ENCODE measurements around the gene BMP4.

The BMP4 gene

DNA sequence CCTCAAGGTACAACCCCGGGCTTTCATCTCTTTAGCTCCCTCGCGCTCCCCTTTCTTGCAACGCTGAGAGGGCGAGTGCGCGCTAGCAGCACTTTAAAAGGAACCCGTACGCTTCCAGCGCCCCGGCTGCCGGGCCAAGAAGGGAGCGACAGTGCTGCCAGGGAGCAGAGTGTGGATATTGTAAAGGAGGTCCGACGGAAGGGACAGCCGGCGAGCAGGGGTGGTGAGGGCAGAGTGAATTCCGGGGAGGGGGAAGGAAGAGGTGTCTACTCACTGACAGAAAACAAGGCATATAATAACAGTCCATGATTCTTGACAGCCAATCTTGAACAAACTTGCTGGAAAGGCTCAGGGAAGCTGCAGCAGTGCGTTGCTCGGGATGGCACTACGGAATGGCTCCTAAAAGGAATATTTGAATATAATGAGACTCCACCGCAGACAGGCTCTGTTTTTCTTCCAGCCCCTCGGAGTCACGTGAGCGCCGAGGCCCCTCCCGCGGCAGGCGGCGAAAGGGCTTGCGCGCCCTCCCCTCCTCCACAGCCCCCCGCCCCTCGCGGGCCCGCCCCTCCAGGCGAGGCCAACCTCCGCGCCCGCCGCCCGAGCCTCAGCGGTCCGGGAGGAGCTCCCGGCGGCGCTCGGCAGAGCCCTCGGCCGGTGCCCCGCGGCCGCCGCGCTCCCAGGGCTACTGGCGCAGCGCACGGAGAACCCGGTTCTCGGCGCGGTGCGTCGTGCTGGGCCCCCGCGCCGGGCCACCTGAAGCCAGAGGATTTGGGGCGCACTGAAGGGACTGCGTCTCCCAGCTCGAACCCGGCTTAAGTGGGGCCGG, 3.4 kb downstream of the BMP4 start:
- WGBS, 2 experiments (ENCODE audit: insufficient coverage in 2 of 2), result 0% methylated on average over 30 to 48 of the region's 72 CpGs
- Histone ChIP-seq H3K27ac (ENCODE audit: low read depth, low read length, severe bottlenecking) (peak overlapping the region; percentile 60), H3K4me3 (ENCODE audit: extremely low read depth, insufficient read depth, low read length, poor library complexity, severe bottlenecking) (peak overlapping the region; percentile 93), H3K4me1 (ENCODE audit: control insufficient read depth, insufficient read depth, low read length, poor library complexity, severe bottlenecking) (peaks cover 27% of the 10 kb centered on the region), H3K36me3 (ENCODE audit: control insufficient read depth, insufficient read depth, low read length) (peaks cover 64% of the 10 kb centered on the region), H3K9me3 (ENCODE audit: control insufficient read depth, low read length) (no peaks in the 10 kb centered on the region)

DNA sequence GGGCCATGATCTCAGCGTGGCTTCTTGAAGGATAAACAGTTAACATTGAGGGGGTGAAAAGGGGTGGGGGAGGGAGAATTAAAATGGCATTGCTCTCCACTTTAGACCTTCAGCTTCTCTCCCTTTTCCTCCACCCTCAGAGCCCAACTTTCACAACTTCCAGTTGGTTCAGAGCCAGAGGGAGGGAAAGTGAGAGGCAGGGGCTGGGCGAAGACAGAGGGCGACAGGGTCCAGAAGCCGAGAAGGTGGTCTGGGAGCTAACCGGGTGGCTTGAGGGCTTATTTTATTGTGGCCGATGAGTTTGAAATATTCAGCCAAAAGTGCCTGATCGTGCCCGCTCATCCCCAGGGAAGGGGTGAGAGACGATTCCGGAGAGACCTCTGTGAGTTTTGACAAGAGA, 4.1 kb downstream of the BMP4 start:
- 5 to 8% methylated on average over 4 to 9 of the region's 10 CpGs for WGBS, 2 experiments (ENCODE audit: insufficient coverage in 2 of 2)
- peak overlapping the region; percentile 60 for H3K27ac ChIP-seq (ENCODE audit: low read depth, low read length, severe bottlenecking)
- peak overlapping the region; percentile 93 for H3K4me3 ChIP-seq (ENCODE audit: extremely low read depth, insufficient read depth, low read length, poor library complexity, severe bottlenecking)
- no peaks in the 10 kb centered on the region for H3K9me3 ChIP-seq (ENCODE audit: control insufficient read depth, low read length)
- H3K36me3 ChIP-seq (ENCODE audit: control insufficient read depth, insufficient read depth, low read length), result peaks cover 64% of the 10 kb centered on the region
- H3K4me1 ChIP-seq (ENCODE audit: control insufficient read depth, insufficient read depth, low read length, poor library complexity, severe bottlenecking), result peaks cover 28% of the 10 kb centered on the region

DNA sequence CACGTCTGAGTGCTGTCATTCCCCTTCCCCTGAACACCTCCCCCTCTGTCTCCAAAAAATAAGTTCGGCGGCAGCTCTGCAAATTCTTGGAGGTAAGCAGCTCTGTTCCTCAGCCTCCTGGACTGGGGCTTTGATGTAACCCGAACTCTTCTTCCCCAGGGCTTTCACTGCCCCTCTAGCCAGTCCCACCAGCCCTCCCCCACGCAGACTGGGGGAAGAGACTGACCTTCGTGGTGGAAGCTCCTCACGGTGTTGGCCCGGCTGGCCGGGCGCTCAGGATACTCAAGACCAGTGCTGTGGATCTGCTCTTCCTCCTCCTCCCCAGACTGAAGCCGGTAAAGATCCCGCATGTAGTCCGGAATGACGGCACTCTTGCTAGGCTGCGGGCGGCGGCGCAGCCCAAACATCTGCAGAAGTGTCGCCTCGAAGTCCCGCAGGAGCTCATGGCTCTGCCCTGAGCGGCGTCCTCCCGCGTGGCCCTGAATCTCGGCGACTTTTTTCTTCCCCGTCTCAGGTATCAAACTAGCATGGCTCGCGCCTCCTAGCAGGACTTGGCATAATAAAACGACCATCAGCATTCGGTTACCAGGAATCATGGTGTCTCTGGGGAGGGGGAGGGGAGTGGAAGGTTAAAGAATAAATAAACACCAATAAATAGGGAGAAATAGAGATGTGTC, 4.9 kb downstream of the BMP4 start:
- H3K9me3 ChIP-seq (ENCODE audit: control insufficient read depth, low read length), result no peaks in the 10 kb centered on the region
- peak overlapping the region; percentile 93 for H3K4me3 ChIP-seq (ENCODE audit: extremely low read depth, insufficient read depth, low read length, poor library complexity, severe bottlenecking)
- peaks cover 28% of the 10 kb centered on the region for H3K4me1 ChIP-seq (ENCODE audit: control insufficient read depth, insufficient read depth, low read length, poor library complexity, severe bottlenecking)
- H3K36me3 ChIP-seq (ENCODE audit: control insufficient read depth, insufficient read depth, low read length), result peaks cover 64% of the 10 kb centered on the region
- peak overlapping the region; percentile 60 for H3K27ac ChIP-seq (ENCODE audit: low read depth, low read length, severe bottlenecking)
- 3 to 5% methylated on average over 22 to 25 of the region's 32 CpGs for WGBS, 2 experiments (ENCODE audit: insufficient coverage in 2 of 2)

DNA sequence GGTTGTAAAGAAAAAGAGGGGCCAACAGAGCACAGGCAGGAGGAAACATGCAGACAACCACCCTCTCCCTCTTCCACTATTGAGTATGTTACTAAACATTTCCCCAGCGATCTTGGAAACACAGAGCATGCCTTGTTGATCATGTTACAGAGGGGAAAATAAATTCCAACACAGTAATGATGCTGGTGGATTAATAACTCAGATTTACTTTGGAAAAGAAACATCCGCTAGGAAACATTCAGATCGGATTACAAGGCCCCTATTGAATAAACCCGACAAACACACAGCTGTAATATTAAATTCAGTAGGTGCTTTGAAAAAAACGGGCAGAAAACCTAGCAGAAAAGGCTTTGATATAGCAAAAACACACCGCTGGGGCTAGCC, 5.4 kb downstream of the BMP4 start:
- 0 to 9% methylated on average over 2 of the region's 6 CpGs for WGBS, 2 experiments (ENCODE audit: insufficient coverage in 2 of 2)
- Histone ChIP-seq H3K4me3 (ENCODE audit: extremely low read depth, insufficient read depth, low read length, poor library complexity, severe bottlenecking) (peak overlapping the region; percentile 93), H3K4me1 (ENCODE audit: control insufficient read depth, insufficient read depth, low read length, poor library complexity, severe bottlenecking) (peaks cover 31% of the 10 kb centered on the region), H3K36me3 (ENCODE audit: control insufficient read depth, insufficient read depth, low read length) (peaks cover 64% of the 10 kb centered on the region), H3K27ac (ENCODE audit: low read depth, low read length, severe bottlenecking) (peak overlapping the region; percentile 60), H3K9me3 (ENCODE audit: control insufficient read depth, low read length) (no peaks in the 10 kb centered on the region)

DNA sequence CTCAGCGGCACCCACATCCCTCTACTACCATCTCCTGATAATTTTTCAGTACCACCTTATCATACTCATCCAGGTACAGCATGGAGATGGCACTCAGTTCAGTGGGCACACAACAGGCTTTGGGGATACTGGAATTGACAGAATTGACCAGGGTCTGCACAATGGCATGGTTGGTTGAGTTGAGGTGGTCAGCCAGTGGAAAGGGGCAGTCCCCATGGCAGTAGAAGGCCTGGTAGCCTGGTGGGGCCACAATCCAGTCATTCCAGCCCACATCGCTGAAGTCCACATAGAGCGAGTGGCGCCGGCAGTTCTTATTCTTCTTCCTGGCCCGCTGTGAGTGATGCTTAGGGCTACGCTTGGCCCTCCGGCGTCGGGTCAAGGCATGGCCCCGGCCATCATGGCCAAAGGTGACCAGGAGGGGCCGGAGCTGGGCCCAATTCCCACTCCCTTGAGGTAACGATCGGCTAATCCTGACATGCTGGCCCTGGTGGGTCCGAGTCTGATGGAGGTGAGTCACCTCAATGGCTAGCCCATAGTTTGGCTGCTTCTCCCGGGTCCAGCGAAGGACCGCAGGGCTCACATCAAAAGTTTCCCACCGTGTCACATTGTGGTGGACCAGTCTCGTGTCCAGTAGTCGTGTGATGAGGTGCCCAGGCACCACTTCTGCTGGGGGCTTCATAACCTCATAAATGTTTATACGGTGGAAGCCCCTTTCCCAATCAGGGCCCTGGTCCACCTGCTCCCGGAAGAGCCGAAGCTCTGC, 6.4 kb downstream of the BMP4 start:
- H3K9me3 ChIP-seq (ENCODE audit: control insufficient read depth, low read length), result no peaks in the 10 kb centered on the region
- 96 to 98% methylated on average over 23 of the region's 24 CpGs for WGBS, 2 experiments (ENCODE audit: insufficient coverage in 2 of 2)
- peaks cover 59% of the 10 kb centered on the region for H3K36me3 ChIP-seq (ENCODE audit: control insufficient read depth, insufficient read depth, low read length)
- peaks cover 33% of the 10 kb centered on the region for H3K4me1 ChIP-seq (ENCODE audit: control insufficient read depth, insufficient read depth, low read length, poor library complexity, severe bottlenecking)
- H3K4me3 ChIP-seq (ENCODE audit: extremely low read depth, insufficient read depth, low read length, poor library complexity, severe bottlenecking), result peak overlapping the region; percentile 93
- no peak overlapping the region for H3K27ac ChIP-seq (ENCODE audit: low read depth, low read length, severe bottlenecking)

DNA sequence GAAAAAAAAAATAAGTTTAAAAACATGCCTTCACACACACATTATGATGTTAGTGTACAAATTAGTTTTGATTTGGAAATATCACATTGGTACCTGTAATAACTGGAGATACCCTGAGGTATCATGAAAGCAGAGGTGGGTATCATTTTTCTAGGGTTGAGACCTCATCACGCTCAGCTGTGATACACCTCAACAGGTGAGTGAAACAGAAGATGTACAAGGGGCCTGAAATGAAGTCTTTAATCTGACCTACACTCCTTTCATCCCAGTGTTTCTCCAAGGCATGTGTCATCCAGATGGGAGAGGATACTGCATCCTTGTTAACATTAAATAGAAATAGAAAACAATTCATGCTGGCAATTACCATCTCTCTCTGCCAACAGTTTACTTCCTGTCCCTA, 7.4 kb downstream of the BMP4 start:
- peak overlapping the region; percentile 93 for H3K4me3 ChIP-seq (ENCODE audit: extremely low read depth, insufficient read depth, low read length, poor library complexity, severe bottlenecking)
- peaks cover 49% of the 10 kb centered on the region for H3K36me3 ChIP-seq (ENCODE audit: control insufficient read depth, insufficient read depth, low read length)
- H3K4me1 ChIP-seq (ENCODE audit: control insufficient read depth, insufficient read depth, low read length, poor library complexity, severe bottlenecking), result peaks cover 33% of the 10 kb centered on the region
- WGBS, 2 experiments (ENCODE audit: insufficient coverage in 2 of 2), result 86 to 100% methylated on average over 1 of the region's 1 CpG
- no peak overlapping the region for H3K27ac ChIP-seq (ENCODE audit: low read depth, low read length, severe bottlenecking)
- no peaks in the 10 kb centered on the region for H3K9me3 ChIP-seq (ENCODE audit: control insufficient read depth, low read length)

DNA sequence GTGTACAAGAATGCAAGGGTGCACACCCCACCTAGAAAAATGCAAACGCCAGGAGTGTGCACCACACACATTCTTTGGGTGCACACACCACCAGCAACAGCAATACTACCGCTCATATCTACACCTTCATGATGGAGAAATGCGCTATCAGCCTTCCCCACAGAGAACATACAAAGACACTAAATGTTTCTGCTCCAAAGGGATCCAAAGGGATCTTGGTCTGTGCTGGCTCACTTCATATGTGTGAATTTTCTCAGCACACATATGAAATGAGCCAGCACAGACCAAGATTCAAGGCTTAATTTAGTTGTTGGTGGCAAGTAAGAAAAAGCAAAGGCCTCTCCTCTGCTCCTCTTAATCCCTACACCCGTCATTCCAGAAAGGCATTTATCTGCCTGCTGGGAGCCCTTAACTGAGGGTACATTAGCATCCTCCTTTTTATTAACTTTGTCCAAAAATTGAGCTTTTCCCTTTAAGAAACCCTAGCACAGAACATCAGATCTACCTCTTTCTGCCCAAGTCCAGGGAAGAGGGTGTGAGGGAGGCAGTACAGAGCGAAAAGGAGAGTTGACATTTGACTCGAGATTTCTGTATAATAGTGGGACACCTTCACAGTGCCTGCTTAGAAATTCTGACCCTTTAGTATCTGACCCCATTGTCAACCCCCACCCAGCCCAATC, 8.3 kb downstream of the BMP4 start:
- Histone ChIP-seq H3K36me3 (ENCODE audit: control insufficient read depth, insufficient read depth, low read length) (peaks cover 49% of the 10 kb centered on the region), H3K27ac (ENCODE audit: low read depth, low read length, severe bottlenecking) (no peak overlapping the region), H3K4me1 (ENCODE audit: control insufficient read depth, insufficient read depth, low read length, poor library complexity, severe bottlenecking) (peaks cover 42% of the 10 kb centered on the region), H3K9me3 (ENCODE audit: control insufficient read depth, low read length) (no peaks in the 10 kb centered on the region), H3K4me3 (ENCODE audit: extremely low read depth, insufficient read depth, low read length, poor library complexity, severe bottlenecking) (no peak overlapping the region)
- WGBS, 2 experiments (ENCODE audit: insufficient coverage in 2 of 2), result 49 to 67% methylated on average over 3 of the region's 6 CpGs

DNA sequence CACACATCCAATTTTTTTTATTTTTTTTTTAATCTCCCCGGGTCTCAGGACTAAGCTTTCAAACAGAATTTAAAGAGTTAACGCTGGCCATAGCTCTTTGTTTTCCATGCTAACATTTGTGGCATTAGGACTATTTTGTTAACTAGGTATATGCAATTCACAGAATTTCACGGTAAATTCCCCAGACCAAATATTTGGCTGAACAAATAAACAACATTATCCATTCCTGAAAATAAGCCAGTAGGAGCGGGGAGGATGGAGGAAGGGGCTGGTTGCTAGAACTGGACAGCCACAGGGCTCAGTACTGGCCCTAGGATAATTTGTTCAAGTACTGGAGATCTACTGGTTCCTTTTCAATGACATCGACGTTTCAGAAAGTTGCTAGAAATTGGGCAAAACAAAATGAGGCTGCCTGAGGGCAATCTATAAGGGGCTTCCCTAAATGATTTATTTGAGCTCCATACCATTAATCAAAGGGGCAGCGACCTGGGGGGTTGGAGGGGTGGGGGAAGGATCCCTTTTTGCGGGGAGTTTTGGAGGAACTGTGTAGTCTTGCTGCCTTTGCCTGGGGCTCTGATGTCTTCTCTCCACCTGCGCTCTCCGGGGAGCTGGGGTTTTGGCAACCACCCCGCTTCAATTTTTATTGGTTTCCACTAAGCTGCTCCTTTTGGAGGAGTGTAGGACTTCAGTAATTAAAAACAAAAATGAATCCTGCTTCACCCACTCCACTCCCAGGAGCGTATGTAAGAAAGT, 9.0 kb downstream of the BMP4 start:
- 46 to 60% methylated on average over 3 of the region's 12 CpGs for WGBS, 2 experiments (ENCODE audit: insufficient coverage in 2 of 2)
- Histone ChIP-seq H3K36me3 (ENCODE audit: control insufficient read depth, insufficient read depth, low read length) (peaks cover 43% of the 10 kb centered on the region), H3K9me3 (ENCODE audit: control insufficient read depth, low read length) (no peaks in the 10 kb centered on the region), H3K4me3 (ENCODE audit: extremely low read depth, insufficient read depth, low read length, poor library complexity, severe bottlenecking) (no peak overlapping the region), H3K4me1 (ENCODE audit: control insufficient read depth, insufficient read depth, low read length, poor library complexity, severe bottlenecking) (peaks cover 49% of the 10 kb centered on the region), H3K27ac (ENCODE audit: low read depth, low read length, severe bottlenecking) (peak overlapping the region; percentile 55)

DNA sequence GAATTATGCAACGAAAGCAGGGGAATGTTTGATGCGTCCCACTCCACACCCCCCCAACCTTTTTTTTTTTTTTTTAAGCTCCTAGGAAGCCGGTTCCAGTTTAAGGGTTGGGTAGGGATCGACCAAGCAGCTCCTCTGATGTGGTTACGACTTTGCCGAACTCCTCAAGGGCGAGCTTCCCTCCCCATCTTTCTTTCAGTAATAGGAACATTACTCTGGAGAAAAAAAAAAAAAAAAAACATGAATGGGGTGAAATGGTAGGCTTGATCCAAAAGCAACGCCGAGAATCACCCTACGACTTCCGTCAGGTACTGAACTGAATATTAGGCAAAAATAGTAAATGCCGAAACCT, 9.6 kb downstream of the BMP4 start:
- Histone ChIP-seq H3K4me1 (ENCODE audit: control insufficient read depth, insufficient read depth, low read length, poor library complexity, severe bottlenecking) (peaks cover 52% of the 10 kb centered on the region), H3K36me3 (ENCODE audit: control insufficient read depth, insufficient read depth, low read length) (peaks cover 37% of the 10 kb centered on the region), H3K9me3 (ENCODE audit: control insufficient read depth, low read length) (no peaks in the 10 kb centered on the region), H3K27ac (ENCODE audit: low read depth, low read length, severe bottlenecking) (peak overlapping the region; percentile 55), H3K4me3 (ENCODE audit: extremely low read depth, insufficient read depth, low read length, poor library complexity, severe bottlenecking) (peak overlapping the region; percentile 9)
- WGBS, 2 experiments (ENCODE audit: insufficient coverage in 2 of 2), result 20% methylated on average over 3 of the region's 12 CpGs; no CpG with 5 or more reads in 1 of the 2 experiments
